Spleen (tissue), 7 donors: Measurements from ENCODE around the gene DAD1.

Experiments used
- CTCF ChIP-seq, 11 experiments: fragments of 200-600 bp in 7 of 11; fragments of 450-650 bp in 4 of 11; sonication (generic) in 4 of 11; IDR thresholded peaks in 8 of 11; conservative IDR thresholded peaks in 3 of 11; 1 replicate in 7 of 11; 2 replicates in 4 of 11; pipeline versions ENCODE4 v1.4.0 to v1.8.0; 2016 to 2021; ENCODE audit warnings: antibody characterized with exemption in 11 of 11, inconsistent platforms in 4 of 11, mild to moderate bottlenecking in 1 of 11
- POLR2A ChIP-seq, 3 donors: fragments of 450-650 bp; IDR thresholded peaks; one replicate each; pipeline ENCODE4 v1.5.1; 2017; ENCODE audit warnings: antibody characterized with exemption in 3 of 3, mild to moderate bottlenecking in 1 of 3
- POLR2AphosphoS5 ChIP-seq, 3 donors: sonication (generic); formaldehyde crosslinking; IDR thresholded peaks; one replicate each; pipeline ENCODE4 v1.5.1; 2017; ENCODE audit warnings: antibody characterized with exemption in 3 of 3
- donor health status: DM: no; HTN: no; CAD: no; lungs with moderate emphysema.
- donor health status: DM: no; HTN: no; CAD: no.
- donor health status: DM: no; HTN: no; CAD: no.

DNA sequence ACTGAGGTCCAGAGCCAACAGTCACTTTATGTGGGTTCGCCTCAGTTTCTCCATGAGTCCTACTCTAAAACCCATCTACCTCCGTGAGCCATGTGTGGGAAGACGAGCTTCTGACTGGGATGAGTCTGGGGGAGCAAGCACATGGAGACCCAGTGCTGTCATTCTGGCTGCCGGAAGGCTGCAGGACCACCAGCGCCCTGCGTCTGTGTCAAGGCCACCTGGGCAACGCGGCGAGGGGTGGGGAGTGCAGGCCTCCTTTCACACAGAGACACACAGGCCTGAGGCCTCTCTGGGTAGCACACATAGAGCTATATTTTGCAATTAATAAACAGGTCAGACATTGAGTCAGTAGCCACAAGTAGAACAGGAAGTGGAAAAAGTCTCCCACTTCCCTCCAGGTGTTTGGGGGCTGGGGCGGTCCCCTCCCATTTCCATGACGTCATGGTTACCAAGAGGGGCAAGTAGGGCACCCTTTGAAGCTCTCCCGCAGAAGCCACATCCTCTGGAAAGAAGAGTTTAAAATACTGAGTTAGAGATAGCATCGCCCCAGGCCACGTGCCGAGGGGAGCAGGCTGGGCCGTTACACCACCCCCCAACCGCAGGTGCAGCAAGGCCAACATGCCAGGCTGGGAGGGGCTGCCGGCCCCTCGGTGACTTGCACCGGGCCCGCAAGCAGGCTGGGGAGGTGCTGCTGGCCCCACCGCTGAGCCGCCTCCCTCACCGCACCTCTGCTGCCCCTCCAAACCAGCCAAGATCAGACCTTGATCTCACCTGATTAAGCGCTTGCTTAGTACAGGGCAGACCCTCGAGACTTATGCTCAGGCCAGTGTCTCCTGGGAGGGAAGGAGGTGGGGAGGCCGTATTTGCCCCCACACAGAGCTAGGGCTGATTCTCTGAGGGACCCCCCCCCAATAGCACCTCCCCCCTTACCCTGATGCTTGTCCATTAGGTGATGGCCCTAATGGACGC is 32.7 kb downstream of the DAD1 start:
- peak in 4 of 11 experiments; percentile 18 to 36 (median 29) for TF ChIP-seq CTCF (IDR thresholded peaks at IDR 0.05 in 8 of 11, conservative IDR thresholded peaks at IDR 0.05 in 3 of 11)
- peak; percentile 85 to 96 (median 88) for TF ChIP-seq POLR2AphosphoS5 (IDR thresholded peaks at IDR 0.05)
- TF ChIP-seq POLR2A (IDR thresholded peaks at IDR 0.05) = no peak
